GM19043 (cell line): ENCODE measurements around the gene KMT2B.

Experiments
- ATAC-seq: cut with Tn5 transposase; IDR thresholded peaks from one replicate; pipeline ENCODE4 v1.9.1; 2021; ENCODE audit warnings: low read depth; ENCODE audit not compliant: unreplicated experiment

KMT2B gene

DNA sequence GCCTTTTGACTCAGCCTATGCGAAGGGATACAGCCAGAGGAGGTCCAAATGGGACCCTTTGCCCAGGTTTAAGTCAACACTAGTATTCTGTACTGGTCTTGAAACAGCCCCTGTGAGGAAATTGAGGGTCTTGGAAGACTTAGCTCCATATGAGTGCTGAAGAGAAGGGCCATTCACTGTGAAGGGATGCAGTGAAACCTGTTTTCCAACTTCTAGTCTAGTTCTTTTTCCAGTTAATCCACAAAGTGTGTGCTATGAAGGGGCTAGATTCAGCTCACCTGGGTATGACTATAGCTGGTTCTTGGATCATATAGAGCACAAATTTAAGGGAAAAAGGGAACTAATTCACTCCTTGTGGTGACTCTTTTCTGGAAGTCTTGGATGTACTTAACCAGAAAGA is 9.4 kb upstream of the KMT2B start:
- no peak for ATAC-seq

DNA sequence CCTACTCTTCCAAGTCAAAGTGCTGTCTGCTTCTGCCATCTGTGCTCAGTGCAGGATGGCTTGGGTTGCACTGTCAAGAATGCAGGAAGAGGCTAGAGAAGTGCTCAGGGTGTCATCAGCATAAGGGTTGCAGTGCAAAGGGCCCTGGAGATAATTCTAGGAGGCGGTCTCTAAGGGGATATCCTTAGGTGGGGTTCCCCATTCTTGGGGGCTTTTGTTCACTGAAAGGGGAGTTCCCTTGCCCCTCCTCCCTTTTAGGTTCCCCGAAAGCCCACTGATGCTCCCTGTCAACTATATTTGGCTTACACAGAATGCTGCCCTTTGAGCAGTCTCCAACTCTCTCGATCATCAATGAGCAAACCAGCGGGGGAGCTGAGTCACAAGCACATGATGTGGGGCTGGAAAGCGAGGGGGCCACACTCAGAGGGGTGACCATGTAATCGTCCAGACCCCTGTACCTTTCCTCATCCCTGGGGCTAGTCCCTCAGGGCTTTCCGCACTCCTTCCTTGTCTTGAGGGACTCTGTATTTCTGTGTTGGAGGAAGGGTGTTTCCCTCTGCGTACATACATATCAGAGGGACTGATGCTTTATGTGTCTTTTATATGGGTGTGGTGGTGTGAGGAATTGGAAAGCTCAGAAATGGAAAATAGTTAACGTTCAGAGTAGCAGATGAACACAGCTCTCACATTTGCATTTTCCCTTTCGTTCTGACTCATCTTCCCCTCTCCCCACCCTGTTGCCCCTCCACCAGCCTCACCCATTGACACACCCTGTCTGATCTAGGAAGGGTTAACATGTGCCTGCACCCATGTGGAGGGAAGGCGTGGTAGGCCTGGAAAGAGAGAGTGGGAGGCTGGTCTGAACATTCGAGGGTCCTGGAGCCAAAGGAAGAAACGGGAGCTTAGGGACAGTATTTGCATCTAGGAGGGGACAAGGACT is 6.7 kb upstream of the KMT2B start:
- ATAC-seq: no peak

DNA sequence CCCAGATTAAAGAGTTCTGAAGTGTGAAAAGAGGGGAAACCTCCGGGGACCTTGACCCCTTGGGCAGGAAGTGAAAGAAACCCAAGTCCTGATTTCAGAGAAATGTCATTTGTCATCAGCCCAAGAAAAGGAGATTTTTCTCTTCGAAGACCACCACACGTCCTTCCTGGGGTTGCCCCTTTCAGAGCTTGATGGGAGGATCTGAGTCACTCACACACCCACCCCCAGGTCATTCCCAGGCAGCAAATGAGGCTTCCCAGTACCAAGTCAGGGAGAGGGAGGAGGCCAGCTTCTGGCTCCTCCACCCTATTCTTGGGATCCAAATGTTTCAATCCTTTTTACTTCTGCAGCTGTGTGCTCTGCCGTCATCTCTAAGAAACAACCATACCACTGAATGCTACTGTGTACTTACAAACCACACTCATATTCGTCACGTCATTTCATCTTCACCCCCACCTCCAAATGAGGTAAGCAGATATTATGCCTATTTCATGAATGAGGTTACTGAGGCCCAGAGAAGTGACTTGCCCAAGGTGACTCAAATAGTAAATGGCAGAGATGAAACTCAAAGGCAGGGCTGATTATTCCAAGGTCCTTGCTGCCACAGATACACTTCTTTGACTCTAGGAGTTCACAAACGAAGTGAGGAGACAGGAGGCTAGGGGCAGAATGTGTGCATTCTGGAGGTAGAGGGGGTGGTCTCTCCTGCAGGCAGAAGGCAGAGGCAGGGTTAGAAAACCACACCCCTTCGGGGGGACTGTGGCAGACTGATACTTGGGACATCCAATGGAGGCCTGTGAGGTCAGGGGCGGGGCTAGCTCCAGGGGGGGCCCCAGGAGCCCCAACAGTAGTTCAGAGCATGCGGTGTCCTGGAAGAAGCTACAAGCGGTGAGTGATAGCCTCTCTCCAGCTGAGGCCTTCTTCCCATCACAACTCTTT is 5.0 kb upstream of the KMT2B start:
- ATAC-seq: no peak

DNA sequence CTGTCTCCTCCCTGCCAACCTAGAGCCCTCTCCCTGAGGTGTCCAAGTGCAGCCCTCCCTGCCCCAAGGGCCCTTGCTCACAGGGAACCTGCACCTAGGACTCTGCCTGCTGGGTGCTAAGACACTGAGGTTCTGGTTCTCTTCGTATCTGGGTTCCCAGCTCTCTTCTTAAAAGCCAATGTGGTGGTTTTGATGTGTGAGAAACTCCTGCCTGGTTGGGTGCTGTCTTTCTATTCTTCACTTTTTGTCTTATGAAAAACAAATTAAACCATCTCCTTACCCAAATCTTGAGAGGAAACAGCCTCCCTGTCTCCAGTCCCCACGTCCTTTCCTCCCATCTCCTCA is 4.3 kb upstream of the KMT2B start:
- ATAC-seq: no peak

DNA sequence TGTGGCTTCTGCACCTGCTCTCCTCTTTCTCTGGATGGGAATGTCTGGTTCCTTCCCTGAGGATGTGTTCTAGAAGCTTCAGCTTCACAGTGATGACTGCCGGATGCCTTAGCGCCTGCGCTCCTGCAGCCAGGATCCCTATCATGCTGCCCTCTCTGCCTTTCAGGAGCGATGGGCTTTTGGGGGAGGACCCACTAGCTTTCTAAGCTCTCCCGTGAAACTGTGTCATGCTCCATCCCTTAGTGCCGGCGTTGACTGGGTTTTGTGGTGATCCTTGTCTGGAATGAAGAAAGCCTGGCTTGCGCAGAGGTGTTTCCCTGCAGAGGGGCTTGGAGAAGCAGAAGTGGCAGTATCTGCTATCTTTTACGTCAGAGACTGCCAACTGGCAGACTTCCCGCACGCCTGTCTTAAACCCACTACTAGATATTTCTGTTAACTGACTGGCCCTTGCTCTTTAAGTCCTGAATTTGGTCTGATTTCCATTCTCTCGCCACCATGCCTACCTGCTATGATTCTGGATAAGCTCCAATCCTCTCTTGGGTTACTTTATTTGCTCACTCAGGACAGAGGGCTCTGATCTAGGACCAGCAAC is 3.8 kb upstream of the KMT2B start:
- no peak for ATAC-seq

DNA sequence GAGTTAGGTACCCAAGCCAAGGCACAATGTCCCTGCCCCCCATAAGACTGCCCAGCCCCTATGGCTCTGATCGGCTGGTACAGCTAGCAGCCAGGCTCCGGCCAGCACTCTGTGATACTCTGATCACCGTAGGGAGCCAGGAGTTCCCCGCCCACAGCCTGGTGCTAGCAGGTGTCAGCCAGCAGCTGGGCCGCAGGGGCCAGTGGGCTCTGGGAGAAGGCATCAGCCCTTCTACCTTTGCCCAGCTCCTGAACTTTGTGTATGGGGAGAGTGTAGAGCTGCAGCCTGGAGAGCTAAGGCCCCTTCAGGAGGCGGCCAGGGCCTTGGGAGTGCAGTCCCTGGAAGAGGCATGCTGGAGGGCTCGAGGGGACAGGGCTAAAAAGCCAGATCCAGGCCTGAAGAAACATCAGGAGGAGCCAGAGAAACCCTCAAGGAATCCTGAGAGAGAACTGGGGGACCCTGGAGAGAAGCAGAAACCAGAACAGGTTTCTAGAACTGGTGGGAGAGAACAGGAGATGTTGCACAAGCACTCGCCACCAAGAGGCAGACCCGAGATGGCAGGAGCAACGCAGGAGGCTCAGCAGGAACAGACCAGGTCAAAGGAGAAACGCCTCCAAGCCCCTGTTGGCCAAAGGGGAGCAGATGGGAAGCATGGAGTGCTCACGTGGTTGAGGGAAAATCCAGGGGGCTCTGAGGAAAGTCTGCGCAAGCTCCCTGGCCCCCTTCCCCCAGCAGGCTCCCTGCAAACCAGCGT is 3.0 kb upstream of the KMT2B start:
- ATAC-seq: no peak

DNA sequence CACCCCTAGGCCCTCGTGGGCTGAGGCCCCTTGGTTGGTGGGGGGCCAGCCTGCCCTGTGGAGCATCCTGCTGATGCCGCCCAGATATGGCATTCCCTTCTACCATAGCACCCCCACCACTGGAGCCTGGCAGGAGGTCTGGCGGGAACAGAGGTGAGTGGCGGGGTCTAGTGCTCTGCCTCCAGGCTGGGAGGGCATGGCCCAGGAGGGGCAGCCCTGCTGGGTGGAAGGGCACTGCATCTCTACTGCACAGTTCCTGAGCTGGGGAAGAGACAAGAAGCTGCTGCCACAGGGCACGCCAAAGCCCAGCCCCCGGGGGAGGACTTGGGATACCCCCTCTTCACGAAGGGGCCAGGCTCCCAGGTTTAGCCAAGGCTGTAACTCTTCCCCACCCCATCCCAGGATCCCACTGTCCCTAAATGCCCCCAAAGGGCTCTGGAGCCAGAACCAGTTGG is 2.4 kb upstream of the KMT2B start:
- no peak for ATAC-seq

DNA sequence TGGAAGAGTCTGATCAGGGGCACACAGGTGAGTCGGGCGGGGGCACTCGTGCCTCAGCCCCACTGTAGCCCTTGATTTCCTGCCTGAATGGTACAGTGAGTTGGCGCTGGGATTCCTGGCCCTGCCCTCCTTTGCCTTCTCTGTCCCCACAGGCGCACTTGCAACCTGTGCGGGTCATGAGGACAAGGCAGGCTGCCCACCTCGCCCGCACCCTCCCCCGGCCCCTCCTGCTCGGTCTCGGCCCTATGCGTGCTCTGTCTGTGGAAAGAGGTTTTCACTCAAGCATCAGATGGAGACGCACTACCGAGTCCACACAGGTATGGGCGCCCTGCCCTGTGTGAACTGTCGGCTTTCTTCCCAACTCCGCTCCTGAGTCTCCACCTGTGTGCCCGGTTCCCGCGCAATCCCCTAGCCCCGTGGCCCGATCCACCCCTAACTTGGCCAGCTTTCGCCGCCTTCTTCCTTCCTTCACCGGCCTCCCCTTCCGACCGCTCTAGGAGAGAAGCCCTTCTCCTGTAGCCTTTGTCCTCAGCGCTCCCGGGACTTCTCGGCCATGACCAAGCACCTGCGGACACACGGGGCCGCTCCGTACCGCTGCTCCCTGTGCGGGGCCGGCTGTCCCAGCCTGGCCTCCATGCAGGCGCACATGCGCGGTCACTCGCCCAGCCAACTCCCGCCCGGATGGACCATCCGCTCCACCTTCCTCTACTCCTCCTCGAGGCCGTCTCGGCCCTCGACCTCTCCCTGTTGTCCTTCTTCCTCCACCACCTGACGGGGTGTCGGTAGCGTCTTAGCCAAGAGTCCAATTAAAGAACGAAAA is 1.6 kb upstream of the KMT2B start:
- ATAC-seq: no peak

DNA sequence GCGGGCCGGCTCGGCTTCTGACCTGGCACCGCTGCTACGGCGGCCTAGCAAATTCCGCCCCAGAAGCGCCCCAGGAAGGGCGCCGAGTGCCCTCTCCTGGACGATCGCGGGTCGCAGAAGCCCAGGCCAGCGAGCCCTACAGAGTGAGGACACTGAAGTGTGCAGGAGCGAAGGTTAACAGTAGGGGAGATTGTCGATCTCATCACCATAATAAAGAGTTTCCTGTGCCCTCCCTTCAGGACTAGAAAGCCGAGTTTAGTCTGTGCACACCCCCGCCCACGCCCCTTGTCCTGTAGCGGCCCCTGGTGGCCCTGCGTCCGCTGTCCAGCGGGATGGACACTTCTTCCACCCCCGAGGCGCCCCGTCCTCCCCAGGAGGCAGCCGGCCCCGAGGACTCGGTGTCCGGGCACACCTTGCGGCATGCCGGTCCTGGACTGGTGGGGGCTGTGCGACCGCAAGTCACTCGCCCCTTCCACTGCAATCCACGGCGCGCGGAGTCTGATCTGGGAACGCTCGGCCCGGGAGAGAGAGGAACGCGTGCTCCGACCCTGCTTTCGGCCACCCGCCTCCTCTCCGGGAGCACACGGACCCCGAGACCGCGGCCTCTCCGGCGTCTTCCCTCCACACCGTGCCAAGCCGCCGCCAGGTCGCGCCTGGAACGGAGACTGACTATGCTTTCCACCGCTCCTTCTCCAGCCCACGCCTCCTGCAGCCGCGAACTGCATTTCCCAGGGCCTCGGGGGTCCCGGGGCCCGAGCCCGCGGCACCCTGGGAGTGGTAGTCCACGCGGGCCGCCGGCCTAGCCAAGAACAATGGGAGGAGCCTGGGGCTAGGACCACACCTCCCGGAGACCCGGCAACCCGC is 770 bp upstream of the KMT2B start:
- peak; percentile 50 for ATAC-seq

DNA sequence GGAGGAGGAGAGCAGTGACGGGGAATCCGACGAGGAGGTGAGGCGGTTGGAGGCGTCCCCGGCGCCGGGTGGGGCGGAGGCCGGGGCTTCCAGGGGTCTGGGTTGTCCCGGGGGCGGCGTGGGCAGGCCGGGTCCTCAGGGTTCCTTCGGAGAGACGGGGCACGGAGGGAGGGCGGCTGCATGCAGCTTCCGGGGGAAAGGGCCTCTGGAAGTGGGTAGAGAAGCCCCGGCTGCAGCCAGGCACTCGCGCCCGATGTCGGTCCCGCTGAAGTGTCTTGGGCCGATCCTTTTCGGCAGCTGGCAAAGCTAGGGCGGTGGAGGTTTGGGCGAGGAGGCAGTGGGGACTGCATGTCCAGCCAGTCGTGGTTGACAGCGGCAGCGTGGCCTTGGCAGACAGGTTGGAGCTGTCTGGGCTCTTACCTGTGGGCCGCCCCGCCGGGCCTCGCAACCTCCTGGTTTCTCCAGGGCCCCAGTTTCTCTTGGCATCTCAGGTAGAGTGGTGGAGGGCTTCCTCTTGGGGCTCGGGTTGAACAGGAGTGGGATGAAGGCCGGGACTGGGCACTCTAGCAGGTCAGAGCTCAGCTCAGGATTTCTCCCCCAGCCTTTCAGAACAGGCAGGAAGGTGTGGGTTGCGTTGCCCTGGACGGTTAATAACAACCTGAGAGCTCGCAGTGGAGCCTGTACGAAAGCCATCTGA is 690 bp downstream of the KMT2B start:
- no peak for ATAC-seq

DNA sequence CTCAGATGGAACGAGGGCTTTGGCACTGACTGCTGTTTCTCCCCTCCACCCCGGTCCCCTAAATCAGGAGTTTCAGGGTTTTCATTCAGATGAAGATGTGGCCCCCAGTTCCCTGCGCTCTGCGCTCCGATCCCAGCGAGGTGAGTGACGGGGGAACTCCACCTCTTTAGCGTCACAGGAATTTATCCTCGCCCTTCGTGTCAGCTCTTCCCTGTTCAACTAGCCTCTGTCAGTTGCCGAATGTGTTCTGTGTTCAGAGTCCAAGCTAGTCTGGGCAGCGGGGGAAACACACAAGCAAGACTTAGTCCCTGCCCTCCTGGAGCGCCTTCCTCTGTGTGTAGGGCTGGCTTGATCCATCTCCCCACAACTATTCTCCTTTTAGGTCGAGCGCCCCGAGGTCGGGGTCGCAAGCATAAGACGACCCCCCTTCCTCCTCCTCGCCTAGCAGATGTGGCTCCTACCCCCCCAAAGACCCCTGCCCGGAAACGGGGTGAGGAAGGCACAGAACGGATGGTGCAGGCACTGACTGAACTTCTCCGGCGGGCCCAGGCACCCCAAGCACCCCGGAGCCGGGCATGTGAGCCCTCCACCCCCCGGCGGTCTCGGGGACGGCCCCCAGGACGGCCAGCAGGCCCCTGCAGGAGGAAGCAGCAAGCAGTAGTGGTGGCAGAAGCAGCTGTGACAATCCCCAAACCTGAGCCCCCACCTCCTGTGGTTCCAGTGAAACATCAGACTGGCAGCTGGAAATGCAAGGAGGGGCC is 1.8 kb downstream of the KMT2B start:
- no peak for ATAC-seq

DNA sequence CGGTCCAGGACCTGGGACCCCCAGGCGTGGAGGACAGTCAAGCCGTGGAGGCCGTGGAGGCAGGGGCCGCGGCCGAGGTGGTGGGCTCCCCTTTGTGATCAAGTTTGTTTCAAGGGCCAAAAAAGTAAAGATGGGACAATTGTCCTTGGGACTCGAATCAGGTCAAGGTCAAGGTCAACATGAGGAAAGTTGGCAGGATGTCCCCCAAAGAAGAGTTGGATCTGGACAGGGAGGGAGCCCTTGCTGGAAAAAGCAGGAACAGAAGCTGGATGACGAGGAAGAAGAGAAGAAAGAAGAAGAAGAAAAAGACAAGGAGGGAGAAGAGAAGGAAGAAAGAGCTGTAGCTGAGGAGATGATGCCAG is 2.3 kb downstream of the KMT2B start:
- no peak for ATAC-seq

DNA sequence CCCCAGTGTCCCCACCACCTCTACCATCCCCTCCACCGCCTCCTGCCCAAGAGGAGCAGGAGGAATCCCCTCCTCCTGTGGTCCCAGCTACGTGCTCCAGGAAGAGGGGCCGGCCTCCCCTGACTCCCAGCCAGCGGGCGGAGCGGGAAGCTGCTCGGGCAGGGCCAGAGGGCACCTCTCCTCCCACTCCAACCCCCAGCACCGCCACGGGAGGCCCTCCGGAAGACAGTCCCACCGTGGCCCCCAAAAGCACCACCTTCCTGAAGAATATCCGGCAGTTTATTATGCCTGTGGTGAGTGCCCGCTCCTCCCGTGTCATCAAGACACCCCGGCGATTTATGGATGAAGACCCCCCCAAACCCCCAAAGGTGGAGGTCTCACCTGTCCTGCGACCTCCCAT is 2.8 kb downstream of the KMT2B start:
- ATAC-seq: no peak

DNA sequence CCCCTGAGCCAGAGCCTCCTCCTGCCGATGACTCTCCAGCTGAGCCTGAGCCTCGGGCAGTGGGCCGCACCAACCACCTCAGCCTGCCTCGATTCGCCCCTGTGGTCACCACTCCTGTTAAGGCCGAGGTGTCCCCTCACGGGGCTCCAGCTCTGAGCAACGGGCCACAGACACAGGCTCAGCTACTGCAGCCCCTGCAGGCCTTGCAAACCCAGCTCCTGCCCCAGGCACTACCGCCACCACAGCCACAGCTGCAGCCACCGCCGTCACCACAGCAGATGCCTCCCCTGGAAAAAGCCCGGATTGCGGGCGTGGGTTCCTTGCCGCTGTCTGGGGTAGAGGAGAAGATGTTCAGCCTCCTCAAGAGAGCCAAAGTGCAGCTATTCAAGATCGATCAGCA is 3.6 kb downstream of the KMT2B start:
- ATAC-seq: no peak

DNA sequence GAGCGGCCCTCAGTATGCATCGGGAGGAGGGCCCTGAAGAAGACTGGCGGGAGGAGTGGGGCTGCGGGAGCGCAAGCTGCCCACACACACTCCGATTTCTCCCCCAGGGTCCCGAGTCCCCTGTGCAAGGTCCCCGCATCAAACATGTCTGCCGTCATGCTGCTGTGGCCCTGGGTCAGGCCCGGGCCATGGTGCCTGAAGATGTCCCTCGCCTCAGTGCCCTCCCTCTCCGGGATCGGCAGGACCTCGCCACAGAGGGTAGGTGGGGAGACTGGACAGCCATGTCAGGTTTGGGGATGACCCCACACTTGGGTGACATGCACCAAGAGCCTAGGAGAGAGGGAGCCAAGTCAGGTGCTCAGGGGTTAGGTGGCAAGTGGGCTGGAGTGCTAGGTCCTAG is 4.7 kb downstream of the KMT2B start:
- ATAC-seq: no peak

DNA sequence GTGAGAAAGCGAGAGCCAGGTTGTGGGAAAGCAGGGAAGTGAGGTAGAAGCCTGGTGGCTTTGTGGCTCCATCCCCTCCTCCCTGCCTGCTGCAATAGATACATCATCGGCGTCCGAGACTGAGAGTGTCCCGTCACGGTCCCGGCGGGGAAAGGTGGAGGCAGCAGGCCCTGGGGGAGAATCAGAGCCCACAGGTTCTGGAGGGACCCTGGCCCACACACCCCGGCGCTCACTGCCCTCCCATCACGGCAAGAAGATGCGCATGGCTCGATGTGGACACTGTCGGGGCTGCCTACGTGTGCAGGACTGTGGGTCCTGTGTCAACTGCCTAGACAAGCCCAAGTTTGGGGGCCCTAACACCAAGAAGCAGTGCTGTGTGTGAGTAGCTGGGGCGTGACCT is 5.1 kb downstream of the KMT2B start:
- no peak for ATAC-seq

DNA sequence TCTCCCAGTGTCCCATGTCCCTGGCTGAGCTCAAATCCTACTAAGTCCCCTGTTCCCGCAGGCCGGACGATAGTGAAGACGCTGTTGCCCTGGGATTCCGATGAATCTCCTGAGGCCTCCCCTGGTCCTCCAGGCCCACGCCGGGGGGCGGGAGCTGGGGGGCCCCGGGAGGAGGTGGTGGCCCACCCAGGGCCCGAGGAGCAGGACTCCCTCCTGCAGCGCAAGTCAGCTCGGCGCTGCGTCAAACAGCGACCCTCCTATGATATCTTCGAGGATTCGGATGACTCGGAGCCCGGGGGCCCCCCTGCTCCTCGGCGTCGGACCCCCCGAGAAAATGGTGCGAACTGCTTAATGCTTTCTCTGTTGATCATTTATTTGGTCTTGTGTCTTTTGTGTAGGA is 5.9 kb downstream of the KMT2B start:
- no peak for ATAC-seq
